Activated effector memory CD4-positive, alpha-beta T cell treated with anti-CD3 and anti-CD28 coated beads, Interleukin-2, amount 50 U/mL, for 16 hours (primary cell): Measurements from ENCODE around the gene CRYBA1.
"Not testable (repeated sequence)": the region's sequence is repeated elsewhere in the genome, so short reads cannot be mapped to it uniquely, and the experiment has no call there.

Source experiments
- DNase-seq: peaks from one replicate; pipeline ENCODE4 v3.0.0-alpha.2; 2020

CRYBA1 gene

DNA sequence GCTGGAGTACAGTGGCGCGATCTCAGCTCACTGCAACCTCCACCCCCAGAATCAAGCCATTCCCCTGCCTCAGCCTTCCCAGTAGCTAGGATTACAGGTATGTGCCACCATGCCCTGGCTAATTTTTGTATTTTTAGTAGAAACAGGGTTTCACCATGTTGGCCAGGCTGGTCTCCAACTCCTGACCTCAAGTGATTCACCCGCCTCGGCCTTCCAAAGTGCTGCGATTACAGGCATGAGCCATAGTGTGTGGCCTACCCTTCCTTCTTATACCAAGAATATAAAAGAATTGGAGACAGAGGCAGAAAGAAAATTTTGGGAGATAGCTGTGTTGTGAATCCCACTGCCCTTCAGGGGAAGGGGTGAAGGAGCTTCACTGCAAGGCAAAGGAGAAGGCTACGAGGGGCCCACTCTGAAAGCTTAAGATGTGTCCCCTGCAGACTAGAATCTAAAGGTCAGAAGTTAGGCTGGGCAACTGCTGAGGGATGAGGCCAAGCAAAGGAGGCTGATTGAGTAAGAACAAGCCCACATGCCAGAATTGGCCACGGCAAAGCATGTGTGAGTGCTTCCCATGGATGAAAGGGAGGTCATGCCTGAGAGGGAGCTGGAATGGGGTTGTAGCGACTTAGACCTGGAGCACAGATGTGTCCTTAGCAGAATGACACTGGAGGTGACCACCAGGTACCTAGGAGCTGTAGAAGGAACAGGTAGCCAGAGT, 8.4 kb upstream of the CRYBA1 start:
- DNase-seq, result no peak

DNA sequence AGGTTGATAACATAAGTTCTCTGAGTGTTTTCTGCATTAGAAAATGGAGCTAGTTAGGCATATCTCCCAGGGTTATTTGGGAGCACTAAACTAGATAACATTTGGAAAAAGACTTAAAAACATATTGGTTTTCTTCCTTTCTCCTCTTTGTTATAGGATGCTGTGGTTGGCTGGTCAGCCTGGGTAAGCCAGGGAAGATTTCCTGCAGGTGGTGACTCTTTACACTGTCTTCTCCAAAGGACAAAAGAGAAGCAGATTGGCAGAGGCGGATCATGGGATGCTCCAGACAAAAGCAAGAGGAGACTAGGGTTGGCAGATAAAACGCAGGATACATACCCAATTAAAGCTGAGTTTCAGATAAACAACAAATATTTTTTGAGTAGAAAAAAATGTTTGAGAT, 6.2 kb upstream of the CRYBA1 start:
- DNase-seq, result no peak

DNA sequence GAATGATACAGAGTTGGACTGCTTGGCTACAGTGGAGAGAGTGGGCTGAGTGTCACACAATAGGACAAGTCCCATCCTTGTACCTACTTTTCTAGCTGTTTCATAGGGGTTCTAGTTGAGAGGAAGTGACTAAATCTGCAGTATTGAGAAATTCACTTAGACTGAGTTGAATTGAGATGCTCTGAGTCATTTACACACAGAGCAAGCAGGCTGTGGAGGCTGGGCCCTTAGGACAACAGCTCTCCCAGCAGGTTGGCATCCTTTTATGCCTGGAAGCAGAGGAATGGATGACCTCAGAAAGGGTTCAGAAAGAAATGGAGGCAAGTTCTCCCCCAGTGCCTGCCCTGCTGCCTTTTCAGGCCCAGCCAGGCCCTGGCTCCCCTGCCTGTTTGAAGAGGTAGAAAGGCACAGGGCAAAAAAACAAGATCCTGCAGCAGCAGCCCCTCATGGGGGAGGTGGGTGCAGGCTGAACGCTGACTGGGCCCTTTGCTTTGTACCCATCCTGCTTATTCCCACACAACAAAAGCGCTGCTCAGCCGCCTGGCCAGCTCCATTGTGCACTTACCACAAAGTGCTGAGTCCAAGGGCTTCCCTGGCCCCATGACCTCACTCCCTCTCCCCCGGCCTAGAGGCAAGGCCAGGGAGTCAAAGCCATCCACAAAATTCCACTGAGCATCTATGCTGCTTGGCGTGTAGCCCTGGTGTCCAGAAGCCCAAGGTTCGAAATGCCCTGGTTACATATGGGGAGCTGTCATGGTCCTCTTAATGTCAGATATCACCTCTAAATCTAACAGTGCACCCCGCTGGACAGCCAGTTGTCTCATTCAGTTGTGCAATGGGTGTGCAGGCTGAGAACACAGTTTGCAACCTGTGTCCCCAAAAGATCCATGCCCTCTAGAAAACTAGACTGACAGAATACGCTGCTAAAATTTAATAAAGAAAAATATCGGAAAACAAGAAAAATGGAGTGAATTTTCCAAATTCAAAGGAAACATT, 5.4 kb upstream of the CRYBA1 start:
- DNase-seq, result no peak

DNA sequence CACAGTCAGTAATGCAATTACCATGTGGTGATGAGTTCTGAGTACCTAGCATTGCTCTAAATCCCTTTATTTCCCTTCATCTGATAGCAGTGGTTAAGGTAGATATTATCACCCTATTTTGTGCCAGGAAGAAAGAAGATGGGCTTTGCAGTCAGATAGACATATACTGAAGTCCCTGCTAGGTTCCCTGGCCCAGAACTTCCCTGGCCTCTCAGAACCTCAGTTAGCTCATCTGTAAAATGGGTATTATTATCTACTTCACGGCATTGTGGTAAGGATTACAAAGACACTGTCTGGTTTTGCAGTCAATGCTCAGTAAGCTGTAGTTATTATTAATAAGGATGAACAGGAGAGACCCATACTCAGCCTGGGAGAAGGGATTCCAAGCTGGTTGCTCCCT, 4.6 kb upstream of the CRYBA1 start:
- DNase-seq, result no peak

DNA sequence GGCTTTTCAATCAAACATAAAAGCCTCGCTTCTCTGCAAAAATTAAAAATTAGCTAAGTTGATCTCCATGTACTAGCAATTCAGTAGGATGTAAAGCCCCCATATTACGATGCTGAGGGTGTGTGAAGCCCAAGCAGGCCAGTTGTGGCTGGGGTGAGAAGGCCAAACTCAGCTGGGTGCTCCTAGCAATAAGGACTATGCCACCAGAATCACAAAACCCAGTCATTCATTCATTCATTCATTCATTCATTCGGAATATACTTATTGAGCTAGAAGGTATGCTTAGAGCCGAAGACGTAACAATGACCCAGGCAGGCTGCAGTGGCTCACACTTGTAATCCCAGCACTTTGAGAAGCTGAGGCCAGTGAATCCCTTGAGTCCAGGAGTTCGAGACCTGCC, 3.9 kb upstream of the CRYBA1 start:
- no peak for DNase-seq

DNA sequence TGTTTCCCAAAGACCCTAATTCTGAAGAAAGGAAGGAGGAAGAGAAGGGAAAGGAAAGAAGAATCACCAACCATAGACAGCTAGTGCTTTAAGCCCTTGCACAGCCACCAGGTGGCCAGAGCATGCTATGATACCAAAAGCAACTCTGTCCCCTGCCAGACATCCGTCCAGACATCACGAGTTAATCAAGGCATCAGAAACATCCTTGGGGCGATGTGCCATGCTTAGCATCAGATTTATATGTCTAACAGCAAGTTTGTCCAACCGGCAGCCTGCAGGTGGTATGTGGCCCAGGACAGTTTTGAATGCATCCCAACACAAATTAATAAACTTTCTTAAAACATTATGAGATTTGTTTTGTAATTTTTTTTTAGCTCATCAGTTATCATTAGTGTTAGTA, 2.9 kb upstream of the CRYBA1 start:
- DNase-seq, result no peak

DNA sequence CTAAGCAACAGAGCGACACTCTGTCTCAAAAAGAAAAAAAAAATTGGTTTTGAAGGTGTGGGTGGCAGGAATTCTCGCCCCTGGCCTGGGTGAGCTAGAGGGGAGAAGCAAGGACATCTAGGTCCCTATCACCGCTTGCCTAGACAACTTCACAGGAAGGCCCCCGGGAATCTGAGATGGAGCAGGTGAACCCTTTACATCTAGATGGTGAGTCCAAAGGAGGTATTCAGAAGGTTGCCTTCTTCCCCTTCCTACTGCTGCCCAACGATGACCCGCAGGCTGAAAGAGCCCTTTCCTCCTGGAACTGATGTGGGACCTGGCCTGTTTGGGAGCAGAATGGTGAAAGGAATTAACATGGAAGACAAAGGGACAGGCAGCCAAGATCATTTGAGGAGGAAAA, 1.3 kb upstream of the CRYBA1 start:
- no peak for DNase-seq

DNA sequence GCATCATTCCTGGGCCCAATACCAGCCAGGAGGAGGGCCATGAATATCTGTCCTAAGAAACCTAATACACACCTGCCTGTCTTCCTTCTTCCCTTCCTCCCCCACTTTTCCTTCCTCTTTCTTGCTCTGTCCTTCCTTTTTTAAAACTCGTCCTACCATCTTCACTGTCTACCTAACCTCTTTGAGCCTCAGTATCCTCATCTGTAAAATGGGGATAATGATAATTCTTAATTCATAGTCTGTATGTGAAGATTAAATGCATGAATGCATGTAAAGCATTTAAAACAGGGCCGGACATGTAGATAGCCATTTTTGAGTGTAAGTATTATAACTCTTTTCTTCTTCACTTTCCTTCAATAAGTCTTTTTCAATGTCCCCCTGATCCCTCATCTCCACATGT, 560 bp downstream of the CRYBA1 start:
- no peak for DNase-seq

DNA sequence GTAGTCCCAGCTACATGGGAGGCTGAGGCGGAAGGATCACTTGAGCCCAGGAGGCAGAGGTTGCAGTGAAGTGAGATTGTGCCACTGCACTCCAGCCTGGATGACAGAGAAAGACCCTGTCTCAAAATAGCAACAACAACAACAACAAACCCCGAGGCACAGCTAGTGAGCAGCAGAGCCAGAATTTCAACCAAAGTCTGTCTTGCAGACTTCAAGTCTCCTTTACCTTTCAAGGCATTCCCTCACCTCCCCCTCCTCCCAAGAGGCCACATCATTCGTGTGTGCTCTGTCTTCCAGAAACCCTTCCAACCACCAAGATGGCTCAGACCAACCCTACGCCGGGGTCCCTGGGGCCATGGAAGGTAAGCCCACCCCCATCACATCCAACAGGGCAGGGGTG, 2.2 kb downstream of the CRYBA1 start:
- DNase-seq, result no peak

DNA sequence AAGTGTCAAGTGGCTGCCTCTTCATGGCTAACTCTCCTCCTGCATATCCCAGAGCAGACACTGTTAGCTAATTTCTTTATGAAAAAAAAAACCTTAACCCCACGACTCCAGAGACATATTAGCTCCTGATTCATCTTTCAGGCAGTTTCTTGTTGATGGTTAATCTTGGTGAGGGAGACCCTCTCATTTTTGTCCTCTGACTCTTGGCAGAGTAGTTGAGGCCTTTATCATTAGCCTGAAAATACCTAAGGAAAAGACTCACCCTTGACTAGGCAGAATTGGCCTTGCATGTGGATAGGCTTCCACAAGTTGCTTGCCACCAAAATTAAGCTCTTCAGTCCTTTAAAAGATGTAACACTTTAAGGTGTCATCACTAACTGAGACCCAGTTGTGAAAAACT, 4.0 kb downstream of the CRYBA1 start:
- DNase-seq, result no peak

DNA sequence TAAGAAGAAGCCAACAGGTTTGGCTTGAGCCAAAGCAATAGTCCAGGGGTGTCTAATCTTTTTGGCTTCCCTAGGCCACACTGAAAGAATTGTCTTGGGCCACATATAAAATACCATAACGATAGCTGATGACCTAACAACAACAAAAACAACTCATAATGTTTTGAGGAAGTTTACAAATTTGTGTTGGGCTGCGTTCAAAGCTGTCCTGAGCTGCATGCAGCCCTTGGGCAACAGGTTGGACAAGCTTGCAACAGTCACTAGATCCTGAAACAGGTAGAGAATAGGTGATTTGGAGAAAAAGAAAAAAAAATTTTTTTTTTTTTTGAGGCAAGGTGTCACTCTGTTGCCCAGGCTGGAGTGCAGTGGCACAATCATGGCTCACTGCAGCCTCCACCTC, 4.5 kb downstream of the CRYBA1 start:
- DNase-seq, result no peak

DNA sequence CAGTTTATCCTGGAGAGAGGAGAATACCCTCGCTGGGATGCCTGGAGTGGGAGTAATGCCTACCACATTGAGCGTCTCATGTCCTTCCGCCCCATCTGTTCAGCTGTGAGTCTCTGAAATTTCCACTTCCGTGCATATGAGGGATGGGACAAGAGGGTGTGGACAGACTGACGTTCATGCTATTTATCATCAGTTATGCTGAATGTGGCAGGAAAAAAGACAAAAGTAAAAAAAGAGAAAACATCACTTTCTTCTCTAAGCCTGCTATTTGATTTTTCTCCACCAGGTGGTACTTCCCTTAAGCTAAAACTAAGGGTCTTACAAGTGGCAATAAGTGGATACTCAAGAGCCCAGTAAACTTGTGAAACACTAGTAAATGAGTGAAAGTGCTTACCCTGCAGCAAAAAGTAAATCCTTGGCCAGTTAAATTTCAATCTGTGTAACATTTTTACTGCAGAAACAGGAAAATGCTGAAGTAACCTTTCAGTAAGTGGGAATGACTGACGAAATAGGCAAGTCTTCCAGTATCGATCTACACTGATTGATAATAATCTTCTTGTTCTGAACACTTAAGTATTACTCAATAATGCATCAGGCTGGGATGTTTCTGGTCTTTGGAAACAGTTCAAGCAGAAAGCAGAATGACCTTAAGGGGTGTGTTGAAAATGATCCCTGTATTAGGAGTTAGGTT, 5.6 kb downstream of the CRYBA1 start:
- no peak for DNase-seq

DNA sequence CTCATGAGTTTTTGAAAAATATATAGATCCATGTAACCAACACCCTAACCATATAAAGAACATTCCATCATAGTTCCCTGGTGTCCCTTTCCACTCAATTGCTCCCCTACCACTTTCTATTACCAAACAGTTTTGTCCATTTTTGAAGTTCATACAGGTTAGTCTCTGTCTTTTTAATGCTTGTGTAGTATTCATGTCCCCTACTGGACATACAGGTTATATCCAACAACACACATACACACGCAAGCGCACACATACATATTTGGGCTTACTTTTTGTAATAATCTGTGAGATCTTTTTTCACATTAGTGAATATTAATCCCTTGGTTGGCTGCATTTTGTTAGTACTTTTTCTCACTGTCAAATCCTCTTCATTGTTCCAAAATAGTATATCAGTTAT, 6.4 kb downstream of the CRYBA1 start:
- DNase-seq, result no peak

DNA sequence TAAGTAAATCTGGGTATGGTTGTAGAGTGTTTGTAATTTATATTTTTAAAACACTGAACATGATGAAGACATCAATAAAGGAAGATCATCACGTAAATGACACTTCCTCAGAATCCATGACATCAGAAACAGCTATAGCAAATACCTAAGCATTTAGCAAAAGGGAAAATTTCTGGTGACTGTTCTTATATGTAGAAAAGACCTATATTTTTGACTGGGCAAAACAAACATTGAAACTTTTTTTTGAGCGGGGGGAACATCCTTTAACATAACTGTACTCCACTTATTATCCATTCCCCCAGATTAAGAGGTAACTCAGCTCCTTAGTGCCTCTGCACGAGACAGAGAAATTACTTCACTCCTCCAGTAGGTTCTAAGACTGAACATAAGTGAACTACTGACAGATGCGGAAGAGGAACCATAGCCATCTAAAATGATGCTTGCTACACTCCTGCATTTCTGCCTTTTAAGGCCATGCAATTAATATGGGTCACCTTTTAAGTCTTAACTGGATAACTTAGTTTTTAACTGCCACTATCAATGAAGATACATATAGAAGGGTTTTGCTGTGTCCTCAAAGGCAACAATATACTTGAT, 9.4 kb downstream of the CRYBA1 start:
- DNase-seq, result no peak

DNA sequence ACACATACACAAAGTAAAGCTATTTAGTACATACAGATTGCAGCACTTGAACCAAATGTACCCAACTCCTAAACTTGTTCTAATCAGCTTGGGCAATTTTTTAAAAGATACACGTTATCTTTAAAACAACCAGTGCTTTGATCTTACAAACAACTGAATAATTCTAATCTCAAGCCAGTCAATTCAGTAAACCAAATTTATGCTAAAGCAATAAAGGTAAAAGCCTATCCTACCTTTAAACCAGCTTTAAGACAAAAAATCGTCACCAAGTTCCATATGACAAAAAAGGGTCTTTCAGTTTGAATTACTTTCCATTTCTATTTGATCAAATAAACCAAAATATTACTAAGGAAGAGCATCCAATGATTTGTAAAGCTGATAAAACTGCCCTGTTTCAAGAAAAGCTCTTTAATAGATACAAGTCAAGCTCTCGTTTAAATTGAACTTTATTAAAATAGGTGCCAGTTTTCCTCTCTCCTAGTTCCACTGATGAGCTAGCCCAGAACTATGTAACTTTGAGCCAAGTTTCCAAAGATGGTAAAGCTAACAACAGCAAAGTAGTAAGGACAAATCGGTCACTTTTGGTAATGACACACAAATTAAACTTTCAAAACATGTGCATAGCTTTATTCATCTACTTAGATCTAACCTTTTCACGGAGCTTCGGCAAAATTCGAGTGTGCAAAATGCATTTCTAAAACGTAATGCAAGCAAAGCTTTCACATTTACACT, 10.2 kb downstream of the CRYBA1 start:
- DNase-seq, result no peak

DNA sequence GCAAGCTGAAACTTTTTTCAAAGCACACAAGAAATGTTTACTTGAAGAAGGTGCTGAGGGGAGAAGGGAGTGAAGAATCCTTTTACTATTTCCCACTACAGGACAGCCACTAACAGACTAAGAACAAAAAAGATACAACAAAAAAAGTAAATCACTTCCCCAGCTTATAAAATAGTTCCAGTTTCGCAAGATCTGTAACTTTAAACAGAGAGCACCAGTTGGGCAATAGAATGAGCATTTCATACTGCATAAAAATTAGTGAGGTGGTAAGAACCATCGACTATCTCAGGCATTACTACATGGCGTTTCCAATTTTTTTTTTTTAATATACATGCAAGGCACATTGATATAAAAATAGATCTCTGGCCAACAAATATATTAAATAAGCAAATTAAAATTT, 11.1 kb downstream of the CRYBA1 start:
- no peak for DNase-seq

DNA sequence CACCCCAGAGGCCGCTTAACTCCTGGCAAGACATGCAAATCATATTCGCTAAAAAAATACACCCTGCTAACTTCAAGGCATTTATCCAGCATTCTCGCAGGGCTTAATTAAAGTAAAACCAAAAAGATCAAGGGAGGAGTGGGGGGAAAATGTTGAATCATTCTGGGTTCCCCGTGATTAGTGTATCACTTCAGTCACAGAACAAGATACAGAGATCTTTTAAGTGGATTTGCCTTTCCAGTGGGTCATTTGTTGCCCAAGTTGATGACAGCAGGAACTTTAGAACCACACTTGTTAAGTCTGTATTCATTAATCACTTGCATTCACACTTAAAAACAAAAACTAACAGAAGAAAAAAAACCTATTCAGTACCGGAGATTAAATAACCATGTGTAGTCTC, 17.3 kb downstream of the CRYBA1 start:
- no peak for DNase-seq

DNA sequence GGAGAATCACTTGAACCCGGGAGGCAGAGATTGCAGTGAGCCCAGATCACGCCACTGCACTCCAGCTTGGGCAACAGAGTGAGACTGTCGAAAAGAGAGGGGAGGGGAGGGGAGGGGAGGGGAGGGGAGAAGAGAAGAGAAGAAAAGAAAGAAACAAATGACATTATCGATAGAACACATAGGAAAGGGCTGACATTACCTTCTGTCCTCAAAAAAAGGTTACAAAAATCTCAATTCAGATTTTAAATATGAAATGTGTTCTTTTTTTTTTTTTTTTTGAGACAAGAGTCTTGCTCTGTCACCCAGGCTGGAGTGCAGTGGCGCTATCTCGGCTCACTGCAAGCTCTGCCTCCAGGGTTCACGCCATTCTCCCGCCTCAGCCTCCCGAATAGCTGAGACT, 25.3 kb downstream of the CRYBA1 start:
- not testable (repeated sequence) for DNase-seq

DNA sequence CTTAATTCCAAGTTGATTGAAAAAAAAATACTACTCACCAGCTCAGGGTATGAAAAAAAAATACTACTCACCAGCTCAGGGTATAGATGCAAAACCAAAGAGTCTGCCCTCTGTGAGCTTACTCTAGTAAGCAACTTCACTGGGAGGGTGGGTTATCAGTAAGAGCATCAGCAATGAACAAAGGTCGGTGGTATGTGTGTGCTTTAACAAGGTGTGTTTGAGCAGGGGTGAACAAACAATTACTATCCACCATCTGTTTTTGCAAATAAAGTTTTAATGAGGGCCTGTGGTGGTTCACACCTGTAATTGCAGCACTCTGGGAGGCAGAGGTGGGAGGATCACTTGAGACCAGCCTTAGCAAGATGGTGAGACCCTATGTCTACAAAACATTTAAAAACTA, 27.3 kb downstream of the CRYBA1 start:
- no peak for DNase-seq

DNA sequence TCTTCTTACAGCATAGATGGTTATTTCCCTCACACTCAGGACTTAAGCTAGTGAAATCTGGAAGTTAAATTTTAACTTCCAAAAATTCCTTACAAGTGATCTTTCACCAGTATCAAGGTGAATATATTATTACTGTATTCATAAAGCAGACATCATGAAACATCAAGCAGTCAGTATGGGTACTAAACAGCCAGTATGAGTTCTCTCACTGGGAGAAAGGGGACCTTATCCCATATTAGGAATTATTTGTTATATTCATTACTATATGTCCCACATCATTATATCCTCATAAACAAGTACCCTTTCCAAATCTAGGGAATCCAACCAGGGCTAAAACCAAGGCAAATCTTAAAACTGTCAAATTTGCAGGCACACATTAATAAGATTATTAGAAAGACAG, 32.0 kb downstream of the CRYBA1 start:
- DNase-seq, result no peak

DNA sequence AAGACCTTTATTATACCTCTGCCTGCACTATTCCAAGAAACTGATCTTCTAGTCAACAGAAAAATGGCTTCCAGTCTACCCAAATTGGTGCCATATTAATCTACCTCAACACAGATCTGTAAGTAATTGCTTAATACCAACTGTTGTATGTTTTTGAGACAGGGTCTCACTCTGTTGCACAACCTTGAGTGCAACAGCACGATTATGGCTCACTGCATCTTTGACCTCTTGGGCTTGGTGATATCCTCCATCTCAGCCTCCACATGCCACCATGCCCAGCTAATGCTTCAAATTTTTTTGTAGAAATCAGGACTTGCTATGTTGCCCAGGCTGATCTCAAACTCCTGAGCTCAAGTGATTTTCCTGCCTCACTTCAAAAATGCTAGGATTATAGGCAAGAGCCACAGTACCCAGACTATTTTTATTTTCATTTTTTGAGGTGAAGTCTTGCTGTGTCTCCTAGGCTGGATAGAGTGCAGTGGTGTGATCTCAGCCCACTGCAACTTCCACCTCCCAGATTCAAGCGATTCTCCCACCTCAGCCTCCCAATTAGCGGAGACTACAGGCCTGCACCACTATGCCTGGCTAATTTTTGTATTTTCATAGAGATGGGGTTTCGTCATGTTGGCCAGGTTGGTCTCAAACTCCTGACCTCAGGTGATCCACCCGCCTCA, 32.9 kb downstream of the CRYBA1 start:
- no peak for DNase-seq

DNA sequence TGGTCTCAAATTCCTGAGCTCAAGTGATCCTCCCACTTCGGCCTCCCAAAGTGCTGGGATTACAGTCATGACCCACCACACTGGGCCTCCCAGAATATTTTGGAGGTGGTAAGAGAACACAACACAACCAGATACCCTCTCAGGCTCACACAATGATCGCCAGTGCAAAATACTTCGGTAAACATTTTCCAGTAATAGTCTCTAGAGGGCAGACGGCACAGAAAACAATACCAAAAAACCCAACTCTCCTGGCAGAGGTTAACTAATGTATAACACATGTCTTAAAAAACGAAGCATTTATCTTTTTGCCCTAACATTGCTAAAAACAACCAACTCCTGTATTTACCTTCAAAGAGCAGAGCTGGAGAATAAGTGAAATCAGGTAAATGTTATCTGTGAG, 36.8 kb downstream of the CRYBA1 start:
- DNase-seq, result no peak
